ENCODE results near the gene PPP2R2D.

PPP2R2D gene

GRCh38 chr10:131868436-131868835, 32.4 kb upstream of the PPP2R2D start:
- no peak for DNase-seq (ENCODE audit: low read depth)

GRCh38 chr10:131869344-131869743, 31.5 kb upstream of the PPP2R2D start:
- DNase-seq (ENCODE audit: low read depth) = no peak

- no peak for DNase-seq (ENCODE audit: low read depth)
Observed at GRCh38 chr10:131870411-131870810, 30.4 kb upstream of the PPP2R2D start.

GRCh38 chr10:131870831-131871672, 29.8 kb upstream of the PPP2R2D start:
- no peak for DNase-seq (ENCODE audit: low read depth)

- no peak for DNase-seq (ENCODE audit: low read depth)
Observed at GRCh38 chr10:131871673-131872005, 29.2 kb upstream of the PPP2R2D start.

GRCh38 chr10:131872011-131872826, 28.6 kb upstream of the PPP2R2D start:
- no peak for DNase-seq (ENCODE audit: low read depth)

- no peak for DNase-seq (ENCODE audit: low read depth)
Observed at GRCh38 chr10:131872827-131873375, 27.9 kb upstream of the PPP2R2D start.

- DNase-seq (ENCODE audit: low read depth) = peak; percentile 82
Observed at GRCh38 chr10:131874991-131875451, 25.8 kb upstream of the PPP2R2D start.

GRCh38 chr10:131875501-131875900, 25.3 kb upstream of the PPP2R2D start:
- DNase-seq (ENCODE audit: low read depth) = no peak

GRCh38 chr10:131876017-131876416, 24.8 kb upstream of the PPP2R2D start:
- no peak for DNase-seq (ENCODE audit: low read depth)

- DNase-seq (ENCODE audit: low read depth) = no peak
Observed at GRCh38 chr10:131876508-131876907, 24.3 kb upstream of the PPP2R2D start.

- no peak for DNase-seq (ENCODE audit: low read depth)
Observed at GRCh38 chr10:131880016-131880590, 20.7 kb upstream of the PPP2R2D start.

GRCh38 chr10:131881104-131881880, 19.5 kb upstream of the PPP2R2D start:
- DNase-seq (ENCODE audit: low read depth) = no peak

GRCh38 chr10:131882151-131882550, 18.7 kb upstream of the PPP2R2D start:
- DNase-seq (ENCODE audit: low read depth) = no peak

GRCh38 chr10:131882590-131883451, 18.0 kb upstream of the PPP2R2D start:
- DNase-seq (ENCODE audit: low read depth) = no peak

- peak; percentile 11 for DNase-seq (ENCODE audit: low read depth)
Observed at GRCh38 chr10:131883621-131884393, 17.0 kb upstream of the PPP2R2D start.

GRCh38 chr10:131885391-131886165, 15.2 kb upstream of the PPP2R2D start:
- peak; percentile 63 for DNase-seq (ENCODE audit: low read depth)

- no peak for DNase-seq (ENCODE audit: low read depth)
Observed at GRCh38 chr10:131886237-131886636, 14.6 kb upstream of the PPP2R2D start.

GRCh38 chr10:131888186-131888604, 12.6 kb upstream of the PPP2R2D start:
- peak; percentile 72 for DNase-seq (ENCODE audit: low read depth)
